Prostate gland (tissue), 2 donors: ENCODE data around the gene BAX. TPM values are rescaled to one million over a fixed set of nuclear protein-coding genes. Genes with fewer than 3 reads are reported as not detected.

ENCODE experiments used
- DNase-seq: peaks from one replicate; pipeline ENCODE4 v3.0.0-alpha.2; 2019; ENCODE audit warnings: low spot score
- H3K27ac ChIP-seq, 2 donors: fragments of 200-600 bp; sonication (generic); 2 replicates each; pipeline ENCODE4 v1.5.1; 2017 to 2019
- H3K27me3 ChIP-seq: fragments of 200-600 bp; sonication (generic); replicated peaks from 2 replicates; pipeline ENCODE4 v1.5.1; 2019; ENCODE audit not compliant: insufficient read depth
- H3K36me3 ChIP-seq, 2 donors: fragments of 200-600 bp; sonication (generic); 1 replicate in 1 of 2; 2 replicates in 1 of 2; pipeline versions ENCODE4 v1.5.1 to v1.8.1; 2017 to 2019
- H3K4me1 ChIP-seq: fragments of 200-600 bp; sonication (generic); replicated peaks from 2 replicates; pipeline ENCODE4 v1.5.1; 2019
- H3K4me3 ChIP-seq, 2 donors: fragments of 200-600 bp; sonication (generic); 2 replicates each; pipeline ENCODE4 v1.5.1; 2017 to 2019
- H3K9me3 ChIP-seq: fragments of 200-600 bp; sonication (generic); 2 replicates; pipeline ENCODE4 v1.5.1; 2017
- CTCF ChIP-seq, 4 experiments: fragments of 200-600 bp in 2 of 4; fragments of 450-650 bp in 2 of 4; sonication (generic) in 2 of 4; IDR thresholded peaks; 1 replicate in 3 of 4; 2 replicates in 1 of 4; pipeline ENCODE4 v1.5.1; 2016 to 2019; ENCODE audit warnings: antibody characterized with exemption in 4 of 4, mild to moderate bottlenecking in 2 of 4, moderate library complexity in 2 of 4
- POLR2A ChIP-seq: fragments of 450-650 bp; IDR thresholded peaks from one replicate; pipeline ENCODE4 v1.6.1; 2016; ENCODE audit warnings: antibody characterized with exemption, mild to moderate bottlenecking
- POLR2AphosphoS5 ChIP-seq: sonication (generic); formaldehyde crosslinking; IDR thresholded peaks from one replicate; pipeline ENCODE4 v1.6.1; 2017; ENCODE audit warnings: antibody characterized with exemption
- WGBS: methylation state at CpG from one replicate; pipeline ENCODE4 v1.1.5; 2018; 5-methylcytosine and 5-hydroxymethylcytosine counted together
- intact Hi-C: fragments of 100-400 bp; cut with DNase I; formaldehyde crosslinking; loops from one replicate; pipeline ENCODE4 v1.14.2; 2022
- total RNA-seq, 2 donors: library from RNA; depleted of rRNA; stranded (reverse); fragments of >200 nt; gene quantifications; one replicate each; pipeline ENCODE4 v1.1.0, GENCODE V29; 2016

The BAX gene
- total RNA-seq, 2 donors from 2014 or later: 52.1 to 62.3 TPM

- H3K9me3 ChIP-seq: no peaks in the 10 kb centered on the region
- H3K27ac ChIP-seq: no peak overlapping the region
- no peak overlapping the region for H3K4me3 ChIP-seq
- DNase-seq: no peak
- no peaks in the 10 kb centered on the region for H3K4me1 ChIP-seq
- H3K27me3 ChIP-seq: no peaks in the 10 kb centered on the region
- no peak for TF ChIP-seq POLR2A
- no peak for TF ChIP-seq POLR2AphosphoS5
- no peak for TF ChIP-seq CTCF (IDR thresholded peaks at IDR 0.05)
- no peaks in the 10 kb centered on the region for H3K36me3 ChIP-seq
- intact Hi-C loops: no loop called here
- WGBS: 88% methylated on average over 6 of the region's 6 CpGs
These were observed 11.6 kb upstream of the BAX start for GRCh38 chr19:48943081-48943480.

DNA sequence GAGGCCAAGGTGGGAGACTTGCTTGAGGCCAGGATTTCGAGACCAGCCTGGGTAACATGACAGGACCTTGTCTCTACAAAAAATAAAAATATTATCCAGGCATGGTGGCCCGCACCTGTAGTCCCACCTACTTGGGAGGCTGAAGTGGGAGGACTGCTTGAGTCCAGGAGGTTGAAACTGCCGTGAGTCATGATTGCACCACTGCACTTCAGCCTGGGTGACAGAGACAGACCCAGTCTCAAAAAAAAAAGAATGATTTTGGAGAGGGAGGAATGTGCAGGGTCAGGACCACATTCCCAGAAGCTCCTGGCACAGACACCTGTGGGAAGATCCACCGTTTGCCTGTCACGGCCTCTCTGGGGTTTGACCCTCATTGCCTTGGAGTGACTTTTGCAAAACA, 9.3 kb upstream of the BAX start:
- Histone ChIP-seq H3K9me3 (no peaks in the 10 kb centered on the region), H3K27me3 (no peaks in the 10 kb centered on the region), H3K36me3 (no peaks in the 10 kb centered on the region), H3K4me3 (no peak overlapping the region), H3K4me1 (no peaks in the 10 kb centered on the region), H3K27ac (no peak overlapping the region)
- TF ChIP-seq CTCF (IDR thresholded peaks at IDR 0.05) (no peak), POLR2AphosphoS5 (no peak), POLR2A (no peak)
- DNase-seq: no peak
- 91% methylated on average over 5 of the region's 5 CpGs for WGBS
- intact Hi-C loops: no loop called here

GRCh38 chr19:48945817-48946216, 8.9 kb upstream of the BAX start:
- no peaks in the 10 kb centered on the region for H3K9me3 ChIP-seq
- intact Hi-C loops: no loop called here
- no peaks in the 10 kb centered on the region for H3K36me3 ChIP-seq
- WGBS: 89% methylated on average over 2 of the region's 2 CpGs
- DNase-seq: no peak
- no peak overlapping the region for H3K27ac ChIP-seq
- TF ChIP-seq POLR2A (no peak), CTCF (IDR thresholded peaks at IDR 0.05) (no peak), POLR2AphosphoS5 (no peak)
- no peak overlapping the region for H3K4me3 ChIP-seq
- H3K4me1 ChIP-seq: no peaks in the 10 kb centered on the region
- no peaks in the 10 kb centered on the region for H3K27me3 ChIP-seq

- H3K4me3 ChIP-seq: no peak overlapping the region
- no peaks in the 10 kb centered on the region for H3K36me3 ChIP-seq
- no peaks in the 10 kb centered on the region for H3K9me3 ChIP-seq
- no peak overlapping the region for H3K27ac ChIP-seq
- no peak for DNase-seq
- H3K27me3 ChIP-seq: no peaks in the 10 kb centered on the region
- intact Hi-C loops: no loop called here
- TF ChIP-seq CTCF (IDR thresholded peaks at IDR 0.05): no peak
- TF ChIP-seq POLR2AphosphoS5: no peak
- TF ChIP-seq POLR2A: no peak
- no peaks in the 10 kb centered on the region for H3K4me1 ChIP-seq
- 79% methylated on average over 9 of the region's 9 CpGs for WGBS
These were observed 8.0 kb upstream of the BAX start for GRCh38 chr19:48946463-48947257.

- Histone ChIP-seq H3K4me3 (no peak overlapping the region), H3K27me3 (no peaks in the 10 kb centered on the region), H3K36me3 (no peaks in the 10 kb centered on the region), H3K4me1 (no peaks in the 10 kb centered on the region), H3K27ac (no peak overlapping the region), H3K9me3 (no peaks in the 10 kb centered on the region)
- intact Hi-C loops: no loop called here
- no peak for TF ChIP-seq POLR2A
- no peak for TF ChIP-seq CTCF (IDR thresholded peaks at IDR 0.05)
- no peak for TF ChIP-seq POLR2AphosphoS5
- DNase-seq: no peak
- 100% methylated on average over 3 of the region's 3 CpGs for WGBS
These were observed 7.5 kb upstream of the BAX start for GRCh38 chr19:48947258-48947542.
